Hepatocyte (in vitro differentiated cells): ENCODE measurements around the gene NABP2. TPM values are rescaled to one million over a fixed set of nuclear protein-coding genes. Genes with fewer than 3 reads are reported as not detected.

ENCODE experiments used
- DNase-seq: peaks from one replicate; pipeline ENCODE4 v3.0.0-alpha.2; 2016; ENCODE audit warnings: low spot score
- H2AFZ ChIP-seq: fragments of 200-600 bp; sonication (generic); 2 replicates; pipeline ENCODE4 v1.6.0; 2016; ENCODE audit warnings: antibody characterized with exemption, mild to moderate bottlenecking
- H3K27ac ChIP-seq: fragments of 200-600 bp; sonication (generic); 2 replicates; pipeline ENCODE4 v1.5.1; 2016; ENCODE audit warnings: mild to moderate bottlenecking
- H3K27me3 ChIP-seq: fragments of 200-600 bp; sonication (generic); 2 replicates; pipeline ENCODE4 v1.6.1; 2016
- H3K36me3 ChIP-seq: fragments of 200-600 bp; sonication (generic); replicated peaks from 2 replicates; pipeline ENCODE4 v1.5.1; 2016; ENCODE audit warnings: low read depth; ENCODE audit not compliant: insufficient read depth
- H3K4me1 ChIP-seq: fragments of 200-600 bp; sonication (generic); 2 replicates; pipeline ENCODE4 v1.5.1; 2016; ENCODE audit warnings: mild to moderate bottlenecking, moderate library complexity; ENCODE audit not compliant: insufficient read depth
- H3K4me2 ChIP-seq: fragments of 200-600 bp; sonication (generic); 2 replicates; pipeline ENCODE4 v1.6.0; 2016
- H3K4me3 ChIP-seq: fragments of 200-600 bp; sonication (generic); 2 replicates; pipeline ENCODE4 v1.5.1; 2016; ENCODE audit warnings: mild to moderate bottlenecking
- H3K79me2 ChIP-seq: fragments of 200-600 bp; sonication (generic); 2 replicates; pipeline ENCODE4 v1.6.0; 2017; ENCODE audit warnings: mild to moderate bottlenecking
- H3K9me2 ChIP-seq: fragments of 200-600 bp; sonication (generic); replicated peaks from 2 replicates; pipeline ENCODE4 v1.6.0; 2017; ENCODE audit warnings: mild to moderate bottlenecking; ENCODE audit not compliant: insufficient read depth
- H3K9me3 ChIP-seq: fragments of 200-600 bp; sonication (generic); 2 replicates; pipeline ENCODE4 v1.5.1; 2016; ENCODE audit warnings: low read depth, mild to moderate bottlenecking
- H4K20me1 ChIP-seq: fragments of 200-600 bp; sonication (generic); 2 replicates; pipeline ENCODE4 v1.6.0; 2016; ENCODE audit warnings: mild to moderate bottlenecking; ENCODE audit not compliant: insufficient read depth, poor library complexity, severe bottlenecking
- CTCF ChIP-seq: fragments of 200-600 bp; sonication (generic); IDR thresholded peaks from 2 replicates; pipeline ENCODE4 v1.5.1; 2016; ENCODE audit warnings: antibody characterized with exemption, mild to moderate bottlenecking; ENCODE audit not compliant: poor library complexity
- EZH2 ChIP-seq: fragments of 200-600 bp; sonication (generic); IDR thresholded peaks from 2 replicates; pipeline ENCODE4 v1.6.1; 2016; ENCODE audit warnings: antibody characterized with exemption, mild to moderate bottlenecking, borderline replicate concordance
- EZH2phosphoT487 ChIP-seq: fragments of 200-600 bp; sonication (generic); IDR thresholded peaks from one replicate; pipeline ENCODE4 v1.6.1; 2018; ENCODE audit warnings: antibody characterized with exemption, mild to moderate bottlenecking, low read depth, moderate library complexity; ENCODE audit not compliant: unreplicated experiment, severe bottlenecking
- WGBS: methylation state at CpG from one replicate; pipeline ENCODE4 v1.1.6; 2016; ENCODE audit warnings: low lambda C conversion rate; ENCODE audit errors: missing lambda C conversion rate; 5-methylcytosine and 5-hydroxymethylcytosine counted together
- polyA plus RNA-seq: library from polyadenylated mRNA; unstranded; fragments of >200 nt; fragmentation: Nextera tagmentation; extraction: Ambion mirVana; gene quantifications from 2 replicates; pipeline ENCODE4 v1.2.1, GENCODE V29; 2016
- total RNA-seq: library from RNA; depleted of rRNA; stranded (reverse); fragments of >200 nt; gene quantifications from 2 replicates; pipeline ENCODE4 v1.2.3, GENCODE V29; 2014

Gene NABP2
- total and polyA plus RNA-seq, 2 experiments from 2014 or later: 12.4 to 21.9 TPM

GRCh38 chr12:56252649-56253048 lies 28.5 kb downstream of the NABP2 start:
- H3K27me3 ChIP-seq: no peaks in the 10 kb centered on the region
- TF ChIP-seq CTCF (no peak), EZH2phosphoT487 (no peak), EZH2 (no peak)
- peaks cover 12% of the 10 kb centered on the region for H4K20me1 ChIP-seq
- H2AFZ ChIP-seq: no peak overlapping the region
- H3K79me2 ChIP-seq: peaks cover 26% of the 10 kb centered on the region
- no peak overlapping the region for H3K4me2 ChIP-seq
- H3K27ac ChIP-seq: no peak overlapping the region
- no peaks in the 10 kb centered on the region for H3K9me3 ChIP-seq
- 96% methylated on average over 3 of the region's 3 CpGs for WGBS
- no peak for DNase-seq
- H3K36me3 ChIP-seq: no peaks in the 10 kb centered on the region
- H3K4me1 ChIP-seq: peaks cover 12% of the 10 kb centered on the region
- H3K4me3 ChIP-seq: no peak overlapping the region
- H3K9me2 ChIP-seq: no peaks in the 10 kb centered on the region

- Histone ChIP-seq H3K4me1 (peaks cover 12% of the 10 kb centered on the region), H3K4me2 (no peak overlapping the region), H3K27ac (no peak overlapping the region), H2AFZ (no peak overlapping the region), H3K4me3 (no peak overlapping the region), H4K20me1 (peaks cover 12% of the 10 kb centered on the region), H3K79me2 (peaks cover 31% of the 10 kb centered on the region), H3K9me3 (no peaks in the 10 kb centered on the region), H3K27me3 (no peaks in the 10 kb centered on the region), H3K9me2 (no peaks in the 10 kb centered on the region), H3K36me3 (no peaks in the 10 kb centered on the region)
- TF ChIP-seq EZH2 (no peak), CTCF (no peak), EZH2phosphoT487 (no peak)
- 97% methylated on average over 11 of the region's 11 CpGs for WGBS
- DNase-seq: no peak
Observed at GRCh38 chr12:56253091-56253490, 28.9 kb downstream of the NABP2 start.

- 94% methylated on average over 7 of the region's 7 CpGs for WGBS
Observed at GRCh38 chr12:56255671-56256070, 31.5 kb downstream of the NABP2 start.

More at GRCh38 chr12:56255671-56256070, 31.5 kb downstream of the NABP2 start:
- H3K36me3 ChIP-seq: no peaks in the 10 kb centered on the region
- no peak for DNase-seq
- no peak overlapping the region for H2AFZ ChIP-seq
- H3K27me3 ChIP-seq: no peaks in the 10 kb centered on the region
- peaks cover 18% of the 10 kb centered on the region for H3K4me1 ChIP-seq
- H3K4me3 ChIP-seq: no peak overlapping the region
- TF ChIP-seq EZH2phosphoT487 (no peak), EZH2 (no peak), CTCF (no peak)
- peaks cover 12% of the 10 kb centered on the region for H4K20me1 ChIP-seq
- H3K9me2 ChIP-seq: no peaks in the 10 kb centered on the region
- no peak overlapping the region for H3K27ac ChIP-seq
- H3K4me2 ChIP-seq: no peak overlapping the region
- H3K9me3 ChIP-seq: no peaks in the 10 kb centered on the region
- peaks cover 31% of the 10 kb centered on the region for H3K79me2 ChIP-seq
